HG02973 (cell line): ENCODE measurements around the gene GRK3.

Experiments used
- ATAC-seq: cut with Tn5 transposase; IDR thresholded peaks from one replicate; pipeline ENCODE4 v1.9.1; 2021; ENCODE audit warnings: moderate library complexity; ENCODE audit not compliant: unreplicated experiment

Gene GRK3

DNA sequence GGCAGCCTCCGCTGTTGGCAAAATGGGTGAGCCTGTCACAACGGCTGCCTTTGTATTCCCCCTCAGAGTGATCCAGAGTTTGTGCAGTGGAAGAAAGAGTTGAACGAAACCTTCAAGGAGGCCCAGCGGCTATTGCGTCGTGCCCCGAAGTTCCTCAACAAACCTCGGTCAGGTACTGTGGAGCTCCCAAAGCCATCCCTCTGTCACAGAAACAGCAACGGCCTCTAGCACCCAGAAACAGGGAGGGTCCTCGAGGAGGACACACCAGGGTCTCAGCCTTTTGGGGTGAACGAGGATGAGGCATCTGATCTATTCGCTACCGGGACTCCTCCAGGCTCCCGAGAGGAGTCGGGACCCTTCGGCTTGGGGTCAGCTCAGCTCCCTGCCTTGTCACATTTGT, 157.7 kb downstream of the GRK3 start:
- ATAC-seq, result no peak

GRCh38 chr22:25722626-25723025, 158.2 kb downstream of the GRK3 start:
- no peak for ATAC-seq

DNA sequence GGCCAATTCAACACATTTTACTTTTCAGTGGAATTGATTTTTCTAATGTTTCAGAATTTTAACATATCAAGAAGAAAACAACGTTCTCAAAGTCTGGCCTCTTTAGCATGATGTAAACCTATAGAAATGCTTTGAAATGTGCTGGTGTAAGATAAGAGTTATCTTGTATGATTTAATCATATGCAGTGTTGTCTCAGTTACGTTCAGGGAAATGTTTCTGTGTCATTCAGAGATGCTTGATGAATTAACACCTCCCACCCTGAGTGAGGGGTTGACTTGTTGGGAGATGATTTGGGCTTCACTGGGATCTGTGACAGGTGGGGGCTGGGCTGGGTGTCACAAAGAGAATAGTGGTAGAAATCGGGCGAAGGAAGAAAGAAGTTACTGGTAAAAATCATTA, 161.8 kb downstream of the GRK3 start:
- no peak for ATAC-seq

- no peak for ATAC-seq
Measured at GRCh38 chr22:25728071-25728470, 163.6 kb downstream of the GRK3 start.

- no peak for ATAC-seq
Measured at GRCh38 chr22:25729016-25729995, 164.8 kb downstream of the GRK3 start.

DNA sequence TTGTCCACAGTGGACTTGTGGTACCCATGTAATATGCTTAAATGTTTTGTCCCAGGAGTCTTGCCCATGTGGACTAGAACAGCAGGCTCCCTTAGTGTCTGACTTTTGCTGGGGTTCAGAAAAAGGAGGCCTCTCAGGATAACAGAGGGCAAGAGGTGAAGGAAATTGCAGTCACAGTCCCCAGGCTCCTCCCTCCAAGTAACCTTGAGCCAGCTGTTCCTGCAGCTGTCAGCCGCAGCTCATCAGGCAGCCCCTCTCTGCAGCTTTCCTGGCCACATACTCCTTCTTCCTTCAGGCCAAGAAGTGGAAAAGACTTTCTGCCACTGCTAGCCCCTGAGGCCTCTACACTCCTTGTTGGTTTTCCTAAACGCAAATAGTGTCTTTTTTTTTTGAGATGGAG, 171.2 kb downstream of the GRK3 start:
- no peak for ATAC-seq

- no peak for ATAC-seq
Measured at GRCh38 chr22:25736378-25737011, 172.0 kb downstream of the GRK3 start.

DNA sequence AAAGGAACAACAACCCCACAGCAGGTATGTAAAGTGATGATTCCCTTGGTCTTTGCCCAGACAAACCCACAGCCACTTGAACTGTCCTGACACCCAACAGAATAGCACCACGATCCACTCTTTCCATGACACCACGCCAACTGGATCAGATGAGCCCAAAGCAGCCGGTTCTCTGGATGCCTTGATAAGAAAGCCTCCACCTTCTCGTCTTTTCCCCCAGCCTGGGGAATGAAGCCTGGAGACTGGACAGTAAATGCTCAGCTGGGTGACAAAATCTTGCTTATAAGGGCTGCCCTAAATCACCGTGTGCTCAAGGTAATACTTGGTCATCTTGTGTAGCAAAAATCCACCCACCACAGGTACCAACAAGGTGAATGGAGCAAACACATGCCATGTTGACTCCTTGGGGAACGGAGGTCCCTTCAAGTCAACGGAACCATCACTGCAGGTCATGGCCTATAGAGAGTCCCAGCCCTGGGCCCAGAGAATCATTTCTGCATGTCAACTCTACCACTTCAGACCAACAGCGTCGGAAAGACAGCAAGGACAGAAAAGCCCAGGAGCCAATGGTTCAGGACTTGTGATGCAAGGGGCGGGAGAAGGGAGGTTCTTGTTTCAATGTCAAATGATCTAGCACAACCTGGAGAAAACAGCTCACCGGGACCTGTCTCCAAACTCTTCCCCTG, 175.3 kb downstream of the GRK3 start:
- no peak for ATAC-seq

GRCh38 chr22:25741692-25742626, 177.5 kb downstream of the GRK3 start, which contains the start of gene MYO18B:
TSS of gene MYO18B (plus strand) at chr22:25742188. CDS start at chr22:25761093, 18,905 bp downstream.
- no peak for ATAC-seq

- ATAC-seq, result no peak
Measured at GRCh38 chr22:25742918-25743708, 178.6 kb downstream of the GRK3 start.

GRCh38 chr22:25744694-25745093, 180.2 kb downstream of the GRK3 start:
- no peak for ATAC-seq

GRCh38 chr22:25745341-25746011, 181.0 kb downstream of the GRK3 start:
- ATAC-seq, result no peak

DNA sequence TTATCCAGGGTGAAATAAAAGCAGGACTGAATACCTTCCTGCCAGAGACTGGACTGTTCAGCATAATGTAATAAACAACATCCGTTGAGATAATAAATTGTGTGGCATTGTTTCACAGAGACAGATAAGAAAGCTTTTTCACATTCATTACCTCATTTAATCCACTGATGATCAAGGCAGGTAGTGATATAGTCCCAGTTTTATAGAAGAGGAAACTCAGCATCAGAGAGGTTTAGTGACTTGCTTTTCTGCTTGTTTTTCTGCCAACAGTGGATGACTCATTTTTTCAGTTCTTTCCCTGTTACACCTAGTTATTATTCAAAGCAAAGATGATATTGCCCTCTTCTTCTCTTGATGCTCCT, 181.5 kb downstream of the GRK3 start:
- no peak for ATAC-seq

GRCh38 chr22:25747245-25747944, 182.9 kb downstream of the GRK3 start:
- ATAC-seq, result no peak

DNA sequence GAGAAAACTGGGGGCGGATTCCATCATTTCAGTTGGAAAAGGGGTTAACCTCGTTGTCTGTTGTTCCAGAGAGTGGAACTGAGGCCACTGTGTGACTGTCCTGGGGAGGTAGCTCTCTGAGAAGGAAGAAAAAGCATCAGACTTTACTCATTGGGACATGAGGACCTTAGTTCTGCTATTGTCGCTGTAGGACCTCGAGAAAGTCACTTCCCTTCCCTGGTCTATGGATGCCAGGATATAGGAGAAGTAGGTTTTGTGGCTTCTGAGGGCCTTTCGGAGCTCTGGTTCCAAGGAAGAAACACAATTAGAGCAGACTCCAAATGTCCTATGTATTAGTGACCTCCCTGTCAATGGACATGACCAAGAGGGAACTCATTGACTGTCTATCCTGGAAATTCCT, 183.7 kb downstream of the GRK3 start:
- ATAC-seq, result no peak

GRCh38 chr22:25748704-25749103, 184.2 kb downstream of the GRK3 start:
- ATAC-seq, result no peak

DNA sequence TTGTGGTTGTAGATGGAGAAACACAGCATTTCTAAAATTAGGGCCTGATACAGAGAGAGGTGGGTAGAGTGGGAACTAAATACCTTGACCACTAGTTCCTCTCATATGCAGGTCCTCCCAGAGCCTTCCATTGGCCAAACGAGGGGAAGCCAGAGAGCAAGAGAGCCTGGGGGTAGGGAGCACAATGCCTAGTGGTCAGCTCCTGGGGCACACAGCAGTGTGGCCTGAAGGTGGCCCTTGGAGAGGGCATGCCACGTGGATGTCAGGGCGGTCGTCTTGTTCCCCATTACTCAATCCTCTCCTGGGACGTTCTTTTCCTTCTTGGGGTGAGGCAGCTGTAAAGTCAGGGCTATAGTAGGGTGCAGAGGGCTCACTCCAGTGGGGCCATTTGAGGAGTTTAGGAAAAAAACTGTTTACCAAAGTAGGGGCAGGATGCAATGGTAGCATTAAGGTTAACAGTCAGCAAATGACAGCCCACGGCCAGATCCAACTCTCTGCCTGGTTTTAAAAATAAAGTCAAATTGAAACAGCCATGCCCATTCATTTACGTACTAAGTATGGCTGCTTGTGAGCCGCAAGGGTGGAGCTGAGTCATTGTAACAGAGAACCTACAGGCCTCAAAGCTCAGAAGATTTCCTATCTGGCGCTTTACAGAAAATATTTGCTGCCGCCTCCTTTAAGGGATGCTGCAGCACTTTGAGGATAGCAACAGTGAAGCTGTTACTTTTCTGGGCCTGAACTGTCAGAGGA, 185.1 kb downstream of the GRK3 start:
- ATAC-seq, result peak; percentile 78
